GM21576 (cell line): Measurements from ENCODE around the gene WDTC1.
"Not testable (repeated sequence)": the region's sequence is repeated elsewhere in the genome, so short reads cannot be mapped to it uniquely, and the experiment has no call there.

Experiments
- ATAC-seq: cut with Tn5 transposase; IDR thresholded peaks from one replicate; pipeline ENCODE4 v1.9.1; 2021; ENCODE audit warnings: mild to moderate bottlenecking, moderate library complexity; ENCODE audit not compliant: unreplicated experiment

WDTC1 gene

GRCh38 chr1:27246194-27246593, 11.8 kb downstream of the WDTC1 start:
- ATAC-seq, result no peak

- no peak for ATAC-seq
Observed at GRCh38 chr1:27253596-27253995, 19.2 kb downstream of the WDTC1 start.

- no peak for ATAC-seq
Observed at GRCh38 chr1:27255136-27255535, 20.7 kb downstream of the WDTC1 start.

- no peak for ATAC-seq
Observed at GRCh38 chr1:27257155-27257554, 22.7 kb downstream of the WDTC1 start.

- ATAC-seq, result no peak
Observed at GRCh38 chr1:27258598-27258997, 24.2 kb downstream of the WDTC1 start.

- no peak for ATAC-seq
Observed at GRCh38 chr1:27267153-27267552, 32.7 kb downstream of the WDTC1 start.

GRCh38 chr1:27269276-27269675, 34.8 kb downstream of the WDTC1 start:
- no peak for ATAC-seq

- no peak for ATAC-seq
Observed at GRCh38 chr1:27274204-27274603, 39.8 kb downstream of the WDTC1 start.

GRCh38 chr1:27275696-27276095, 41.3 kb downstream of the WDTC1 start:
- ATAC-seq, result no peak

GRCh38 chr1:27284425-27285273, 50.2 kb downstream of the WDTC1 start:
- no peak for ATAC-seq

- no peak for ATAC-seq
Observed at GRCh38 chr1:27285274-27285660, 50.8 kb downstream of the WDTC1 start.

GRCh38 chr1:27285821-27286220, 51.4 kb downstream of the WDTC1 start:
- ATAC-seq, result not testable (repeated sequence)

- ATAC-seq, result not testable (repeated sequence)
Observed at GRCh38 chr1:27289125-27289524, 54.7 kb downstream of the WDTC1 start.

GRCh38 chr1:27290581-27290980, 56.1 kb downstream of the WDTC1 start:
- no peak for ATAC-seq

- no peak for ATAC-seq
Observed at GRCh38 chr1:27292106-27292505, 57.7 kb downstream of the WDTC1 start.

- no peak for ATAC-seq
Observed at GRCh38 chr1:27293915-27294314, 59.5 kb downstream of the WDTC1 start.

- ATAC-seq, result no peak
Observed at GRCh38 chr1:27296773-27297291, 62.4 kb downstream of the WDTC1 start.

- no peak for ATAC-seq
Observed at GRCh38 chr1:27297903-27298302, 63.5 kb downstream of the WDTC1 start.

GRCh38 chr1:27298632-27299384, 64.4 kb downstream of the WDTC1 start:
- ATAC-seq, result no peak

GRCh38 chr1:27299385-27300271, 65.2 kb downstream of the WDTC1 start:
- ATAC-seq, result no peak
